GM12878 (cell line): ENCODE data around the gene UBAC2. TPM values are rescaled to one million over a fixed set of nuclear protein-coding genes. Genes with fewer than 3 reads are reported as not detected.

ENCODE experiments used
- ATAC-seq: fragments of 200-7000 bp; cut with Tn5 transposase; 3 replicates; pipeline ENCODE4 v1.9.1; 2020; ENCODE audit warnings: mild to moderate bottlenecking, moderate library complexity
- BruUV-seq: library from RNA; stranded (reverse); fragments of 400-500 nt; replicated peaks from 2 replicates; lab custom pipeline; 2021; lab: Mats Ljungman, UMichigan
- CTCF ChIA-PET: fragments of 300-600 bp; sonication (Branson Sonifier 250); formaldehyde crosslinking; extraction: SDS; loops from one replicate; lab custom pipeline; 2021; ENCODE audit warnings: inconsistent platforms; lab: Yijun Ruan, JAX
- POLR2A ChIA-PET: fragments of 350-600 bp; formaldehyde crosslinking; extraction: SDS; loops from one replicate; lab custom pipeline; 2021; ENCODE audit warnings: inconsistent platforms; lab: Charles Lee
- RAD21 ChIA-PET: fragments of 300-600 bp; sonication (Branson Sonifier 250); formaldehyde crosslinking; loops from one replicate; lab custom pipeline; 2023; ENCODE audit warnings: antibody characterized with exemption; ENCODE audit not compliant: unreplicated experiment; lab: Charles Lee
- SMC1A ChIA-PET: fragments of 300-600 bp; sonication (Branson Sonifier 250); formaldehyde crosslinking; loops from one replicate; lab custom pipeline; 2023; ENCODE audit not compliant: unreplicated experiment, uncharacterized antibody; lab: Charles Lee
- DNase-seq: peaks from one replicate; pipeline ENCODE4 v3.0.0-alpha.2; 2011; ENCODE audit warnings: low read depth, low spot score
- FAIRE-seq: peaks from 3 replicates; lab custom pipeline; 2011; peaks lifted over from hg19 to GRCh38; lab: Jason Lieb, UNC
- H2AFZ ChIP-seq: 2 replicates; pipeline ENCODE4 v1.6.0; 2011; ENCODE audit warnings: low read depth, low read length, control low read depth; ENCODE audit not compliant: control insufficient read depth
- H3K27ac ChIP-seq: 2 replicates; pipeline ENCODE4 v1.5.1; 2011; ENCODE audit warnings: control low read depth; ENCODE audit not compliant: control insufficient read depth, insufficient read depth
- H3K27me3 ChIP-seq, 2 experiments: replicated peaks in 1 of 2; 2 replicates each; pipeline versions ENCODE4 v1.6.0 to v1.6.1; 2011; ENCODE audit warnings: low read length in 1 of 2; ENCODE audit not compliant: control insufficient read depth in 2 of 2, insufficient read depth in 2 of 2
- H3K36me3 ChIP-seq, 2 experiments: 2 replicates each; pipeline ENCODE4 v1.5.1; 2011; ENCODE audit warnings: low read length in 1 of 2; ENCODE audit not compliant: control insufficient read depth in 2 of 2, insufficient read depth in 2 of 2
- H3K4me1 ChIP-seq: 2 replicates; pipeline ENCODE4 v1.6.1; 2011; ENCODE audit warnings: mild to moderate bottlenecking, low read length, moderate library complexity, mixed read lengths; ENCODE audit not compliant: control insufficient read depth, insufficient read depth
- H3K4me2 ChIP-seq: 2 replicates; pipeline ENCODE4 v1.6.0; 2011; ENCODE audit warnings: control low read depth; ENCODE audit not compliant: control insufficient read depth, insufficient read depth
- H3K4me3 ChIP-seq: fragments of 200-600 bp; sonication (generic); 2 replicates; pipeline ENCODE4 v1.5.1; 2016
- H3K79me2 ChIP-seq: 2 replicates; pipeline ENCODE4 v1.6.0; 2011; ENCODE audit warnings: low read length; ENCODE audit not compliant: control insufficient read depth, insufficient read depth
- H3K9ac ChIP-seq: 2 replicates; pipeline ENCODE4 v1.8.0; 2011; ENCODE audit warnings: low read length, control low read depth, mixed read lengths; ENCODE audit not compliant: control insufficient read depth, insufficient read depth
- H3K9me3 ChIP-seq: replicated peaks from 3 replicates; pipeline ENCODE4 v1.5.1; 2011; ENCODE audit warnings: mild to moderate bottlenecking, low read length; ENCODE audit not compliant: control insufficient read depth, insufficient read depth
- H4K20me1 ChIP-seq: 2 replicates; pipeline ENCODE4 v1.6.0; 2011; ENCODE audit not compliant: control insufficient read depth, insufficient read depth
- BCL11A ChIP-seq: IDR thresholded peaks from 2 replicates; pipeline ENCODE4 v1.6.1; 2011; ENCODE audit warnings: low read depth, low read length
- GATAD2B ChIP-seq: fragments of 450-650 bp; conservative IDR thresholded peaks from 2 replicates; pipeline ENCODE4 v1.6.1; 2017; ENCODE audit warnings: low read depth, mild to moderate bottlenecking, moderate library complexity
- IKZF2 ChIP-seq, 2 experiments: fragments of 450-650 bp; IDR thresholded peaks; 2 replicates each; pipeline ENCODE4 v1.6.1; 2017; ENCODE audit warnings: mild to moderate bottlenecking in 2 of 2, moderate library complexity in 2 of 2
- IRF3 ChIP-seq: fragments of 450-650 bp; IDR thresholded peaks from 2 replicates; pipeline ENCODE4 v1.6.1; 2014; ENCODE audit warnings: mild to moderate bottlenecking
- JUNB ChIP-seq: IDR thresholded peaks from 2 replicates; pipeline ENCODE4 v1.6.1; 2016; ENCODE audit warnings: antibody characterized with exemption, mild to moderate bottlenecking
- MEF2A ChIP-seq: IDR thresholded peaks from 2 replicates; pipeline ENCODE4 v1.6.1; 2011; ENCODE audit warnings: low read depth, mild to moderate bottlenecking, low read length, moderate library complexity; ENCODE audit not compliant: insufficient read depth
- MTA2 ChIP-seq: fragments of 450-650 bp; IDR thresholded peaks from 2 replicates; pipeline ENCODE4 v1.6.1; 2016; ENCODE audit warnings: low read depth, mild to moderate bottlenecking, moderate library complexity
- NFIC ChIP-seq: IDR thresholded peaks from 2 replicates; pipeline ENCODE4 v1.6.1; 2012; ENCODE audit warnings: low read depth, mild to moderate bottlenecking, inconsistent platforms, low read length, moderate library complexity
- NFYB ChIP-seq: IDR thresholded peaks from 2 replicates; pipeline ENCODE4 v1.6.1; 2011; ENCODE audit warnings: low read depth, mild to moderate bottlenecking, low read length, improper control_type of control experiment, moderate library complexity; ENCODE audit not compliant: insufficient read depth
- NR2F1 ChIP-seq: fragments of 450-650 bp; conservative IDR thresholded peaks from 2 replicates; pipeline ENCODE4 v1.6.1; 2017; ENCODE audit warnings: mild to moderate bottlenecking
- RCOR1 ChIP-seq: conservative IDR thresholded peaks from 2 replicates; pipeline ENCODE4 v1.6.1; 2012; ENCODE audit warnings: low read depth, low read length, improper control_type of control experiment
- SMAD5 ChIP-seq: IDR thresholded peaks from 2 replicates; pipeline ENCODE4 v1.6.1; 2016; ENCODE audit warnings: antibody characterized with exemption, low read depth
- SP1 ChIP-seq: IDR thresholded peaks from one replicate; pipeline ENCODE4 v1.6.1; 2011; ENCODE audit warnings: low read depth, low read length
- TCF3 ChIP-seq: IDR thresholded peaks from 2 replicates; pipeline ENCODE4 v1.6.1; 2012; ENCODE audit warnings: low read depth, mild to moderate bottlenecking, low read length, borderline replicate concordance; ENCODE audit not compliant: insufficient read depth
- ZNF384 ChIP-seq: IDR thresholded peaks from 2 replicates; pipeline ENCODE4 v1.6.1; 2012; ENCODE audit warnings: low read depth, mild to moderate bottlenecking, low read length, improper control_type of control experiment, borderline replicate concordance
- WGBS: methylation state at CpG from one replicate; pipeline ENCODE4 v1.1.6; 2016; ENCODE audit warnings: low lambda C conversion rate; ENCODE audit not compliant: insufficient replicate concordance, insufficient coverage; ENCODE audit errors: missing lambda C conversion rate; 5-methylcytosine and 5-hydroxymethylcytosine counted together
- in situ Hi-C: fragments of 300-500 bp; cut with MboI; formaldehyde crosslinking; loops from 9 replicates; pipeline ENCODE4 v1.14.3; 2018; ENCODE audit warnings: mixed read lengths
- intact Hi-C: fragments of 100-400 bp; cut with micrococcal nuclease; formaldehyde crosslinking; loops from one replicate; pipeline ENCODE4 v1.14.2; 2022; ENCODE audit not compliant: unreplicated experiment
- polyA plus RNA-seq, 11 experiments: library from polyadenylated mRNA; depleted of rRNA in 4 of 11; unstranded in 6 of 11; stranded (reverse) in 5 of 11; fragments of >200 nt; fragmentation: Nextera tagmentation in 4 of 11; fragmentation: Illumina TruSeq in 1 of 11; extraction: Ambion mirVana in 4 of 11; extraction: Trizol in 1 of 11; gene quantifications; 1 replicate in 1 of 11; 2 replicates in 10 of 11; pipeline versions ENCODE4 v1.2.1 to v1.2.3, GENCODE V29; 2011 to 2016; ENCODE audit warnings: inconsistent platforms in 2 of 11, missing spikeins in 2 of 11, low read depth in 1 of 11
- total RNA-seq, 4 experiments: library from RNA; depleted of rRNA in 3 of 4; stranded (reverse); fragments of >200 nt in 3 of 4; fragmentation: Illumina TruSeq in 1 of 4; extraction: Trizol in 1 of 4; gene quantifications; 2 replicates each; pipeline versions ENCODE4 v1.2.1 to v1.2.3, GENCODE V29; 2013 to 2021
- TF ChIP-seq, protein P1 (sequence below): IDR thresholded peaks from 2 replicates; pipeline ENCODE4 v1.6.1; 2012; ENCODE audit warnings: mild to moderate bottlenecking, low read depth, low read length
- TF ChIP-seq, protein P2 (sequence below): fragments of 450-650 bp; IDR thresholded peaks from 2 replicates; pipeline ENCODE4 v1.6.1; 2017; ENCODE audit warnings: mild to moderate bottlenecking, low read depth, inconsistent platforms; ENCODE audit not compliant: poor library complexity, severe bottlenecking

UBAC2 gene
- total and polyA plus RNA-seq, 10 of the 15 experiments (the other 5 are each of a cell fraction or from before 2014, with no cell fraction given), result 3.0 to 54.6 (median 17.4) TPM

DNA sequence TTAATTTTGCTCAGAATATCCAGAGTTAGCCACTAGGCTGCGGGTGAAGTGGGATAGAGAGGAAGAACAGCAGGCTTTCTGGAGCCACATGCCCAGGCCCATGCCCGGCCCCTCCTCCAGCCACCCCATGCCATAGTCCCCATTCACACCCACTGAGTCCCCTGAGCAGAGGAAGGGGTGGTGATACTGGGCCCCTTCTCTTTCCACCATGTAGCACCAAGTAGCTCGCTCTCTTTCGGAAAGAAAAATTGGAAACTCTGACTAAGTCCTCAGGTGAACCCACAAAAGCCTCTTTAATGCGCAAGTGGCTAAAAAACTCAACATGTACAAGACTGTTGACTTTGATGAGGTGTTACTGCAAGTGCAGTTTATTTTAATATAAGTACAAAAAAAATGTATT, 183.3 kb downstream of the UBAC2 start:
- RAD21 ChIA-PET, result interaction anchor here (0.7 to 11.9 kb wide), 4 partner anchors 36 to 121 kb away, joined by 3 to 182 read pairs (median 38); no protein-coding TSS in a partner anchor
- no peak for TF ChIP-seq SMAD5
- no peak for TF ChIP-seq NFIC
- TF ChIP-seq SP1, result no peak
- TF ChIP-seq MTA2, result no peak
- no peak for TF ChIP-seq TCF3
- TF ChIP-seq, protein P1, sequence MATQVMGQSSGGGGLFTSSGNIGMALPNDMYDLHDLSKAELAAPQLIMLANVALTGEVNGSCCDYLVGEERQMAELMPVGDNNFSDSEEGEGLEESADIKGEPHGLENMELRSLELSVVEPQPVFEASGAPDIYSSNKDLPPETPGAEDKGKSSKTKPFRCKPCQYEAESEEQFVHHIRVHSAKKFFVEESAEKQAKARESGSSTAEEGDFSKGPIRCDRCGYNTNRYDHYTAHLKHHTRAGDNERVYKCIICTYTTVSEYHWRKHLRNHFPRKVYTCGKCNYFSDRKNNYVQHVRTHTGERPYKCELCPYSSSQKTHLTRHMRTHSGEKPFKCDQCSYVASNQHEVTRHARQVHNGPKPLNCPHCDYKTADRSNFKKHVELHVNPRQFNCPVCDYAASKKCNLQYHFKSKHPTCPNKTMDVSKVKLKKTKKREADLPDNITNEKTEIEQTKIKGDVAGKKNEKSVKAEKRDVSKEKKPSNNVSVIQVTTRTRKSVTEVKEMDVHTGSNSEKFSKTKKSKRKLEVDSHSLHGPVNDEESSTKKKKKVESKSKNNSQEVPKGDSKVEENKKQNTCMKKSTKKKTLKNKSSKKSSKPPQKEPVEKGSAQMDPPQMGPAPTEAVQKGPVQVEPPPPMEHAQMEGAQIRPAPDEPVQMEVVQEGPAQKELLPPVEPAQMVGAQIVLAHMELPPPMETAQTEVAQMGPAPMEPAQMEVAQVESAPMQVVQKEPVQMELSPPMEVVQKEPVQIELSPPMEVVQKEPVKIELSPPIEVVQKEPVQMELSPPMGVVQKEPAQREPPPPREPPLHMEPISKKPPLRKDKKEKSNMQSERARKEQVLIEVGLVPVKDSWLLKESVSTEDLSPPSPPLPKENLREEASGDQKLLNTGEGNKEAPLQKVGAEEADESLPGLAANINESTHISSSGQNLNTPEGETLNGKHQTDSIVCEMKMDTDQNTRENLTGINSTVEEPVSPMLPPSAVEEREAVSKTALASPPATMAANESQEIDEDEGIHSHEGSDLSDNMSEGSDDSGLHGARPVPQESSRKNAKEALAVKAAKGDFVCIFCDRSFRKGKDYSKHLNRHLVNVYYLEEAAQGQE, result no peak
- no peak for TF ChIP-seq NFYB
- TF ChIP-seq ZNF384, result no peak
- TF ChIP-seq, protein P2, sequence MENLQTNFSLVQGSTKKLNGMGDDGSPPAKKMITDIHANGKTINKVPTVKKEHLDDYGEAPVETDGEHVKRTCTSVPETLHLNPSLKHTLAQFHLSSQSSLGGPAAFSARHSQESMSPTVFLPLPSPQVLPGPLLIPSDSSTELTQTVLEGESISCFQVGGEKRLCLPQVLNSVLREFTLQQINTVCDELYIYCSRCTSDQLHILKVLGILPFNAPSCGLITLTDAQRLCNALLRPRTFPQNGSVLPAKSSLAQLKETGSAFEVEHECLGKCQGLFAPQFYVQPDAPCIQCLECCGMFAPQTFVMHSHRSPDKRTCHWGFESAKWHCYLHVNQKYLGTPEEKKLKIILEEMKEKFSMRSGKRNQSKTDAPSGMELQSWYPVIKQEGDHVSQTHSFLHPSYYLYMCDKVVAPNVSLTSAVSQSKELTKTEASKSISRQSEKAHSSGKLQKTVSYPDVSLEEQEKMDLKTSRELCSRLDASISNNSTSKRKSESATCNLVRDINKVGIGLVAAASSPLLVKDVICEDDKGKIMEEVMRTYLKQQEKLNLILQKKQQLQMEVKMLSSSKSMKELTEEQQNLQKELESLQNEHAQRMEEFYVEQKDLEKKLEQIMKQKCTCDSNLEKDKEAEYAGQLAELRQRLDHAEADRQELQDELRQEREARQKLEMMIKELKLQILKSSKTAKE, result no peak
- TF ChIP-seq IRF3, result no peak
- TF ChIP-seq IKZF2 (IDR thresholded peaks at IDR 0.05), result no peak
- no peak for TF ChIP-seq RCOR1
- no peak for TF ChIP-seq BCL11A
- TF ChIP-seq GATAD2B, result no peak
- TF ChIP-seq JUNB, result no peak
- TF ChIP-seq NR2F1, result no peak
- TF ChIP-seq MEF2A, result no peak
- Histone ChIP-seq H3K27ac (no peak overlapping the region), H3K27me3 (no peaks in the 10 kb centered on the region), H3K4me2 (no peak overlapping the region), H3K9ac (no peak overlapping the region), H3K4me3 (no peak overlapping the region), H3K36me3 (0 out of 4 replicates have a peak, but pooled peaks cover 0 to 3% of the 10 kb centered on the region in 2 experiments), H3K79me2 (peaks cover 3% of the 10 kb centered on the region; the same call in 1 of the 2 replicates), H2AFZ (no peak overlapping the region), H3K4me1 (peaks cover 57% of the 10 kb centered on the region), H4K20me1 (no peaks in the 10 kb centered on the region), H3K9me3 (no peaks in the 10 kb centered on the region)
- POLR2A ChIA-PET, result interaction anchor here (0.5 to 1.4 kb wide), 4 partner anchors 51 to 1238 kb away, joined by 3 to 4 read pairs (median 3); no protein-coding TSS in a partner anchor
- no peak for DNase-seq
- in situ Hi-C loops (no loop called here), intact Hi-C loops (no loop called here)
- no TSS peak for BruUV-seq
- WGBS, result 95% methylated on average over 5 of the region's 5 CpGs
- SMC1A ChIA-PET, result interaction anchor here (10.9 to 13.7 kb wide), 3 partner anchors 16 to 115 kb away, joined by 148 to 306 read pairs (median 265); no protein-coding TSS in a partner anchor
- FAIRE-seq, result no peak
- CTCF ChIA-PET, result interaction anchor here (0.7 to 22.3 kb wide), 4 partner anchors 40 to 1402 kb away, joined by 3 to 577 read pairs (median 228); no protein-coding TSS in a partner anchor
- ATAC-seq, result no peak
